GM21737 (cell line): ENCODE results near the gene AP3B2.
"Not testable (repeated sequence)": the region's sequence is repeated elsewhere in the genome, so short reads cannot be mapped to it uniquely, and the experiment has no call there.

Experiments used
- ATAC-seq: cut with Tn5 transposase; IDR thresholded peaks from one replicate; pipeline ENCODE4 v1.9.1; 2021; ENCODE audit warnings: mild to moderate bottlenecking, moderate library complexity; ENCODE audit not compliant: unreplicated experiment

Gene AP3B2, protein sequence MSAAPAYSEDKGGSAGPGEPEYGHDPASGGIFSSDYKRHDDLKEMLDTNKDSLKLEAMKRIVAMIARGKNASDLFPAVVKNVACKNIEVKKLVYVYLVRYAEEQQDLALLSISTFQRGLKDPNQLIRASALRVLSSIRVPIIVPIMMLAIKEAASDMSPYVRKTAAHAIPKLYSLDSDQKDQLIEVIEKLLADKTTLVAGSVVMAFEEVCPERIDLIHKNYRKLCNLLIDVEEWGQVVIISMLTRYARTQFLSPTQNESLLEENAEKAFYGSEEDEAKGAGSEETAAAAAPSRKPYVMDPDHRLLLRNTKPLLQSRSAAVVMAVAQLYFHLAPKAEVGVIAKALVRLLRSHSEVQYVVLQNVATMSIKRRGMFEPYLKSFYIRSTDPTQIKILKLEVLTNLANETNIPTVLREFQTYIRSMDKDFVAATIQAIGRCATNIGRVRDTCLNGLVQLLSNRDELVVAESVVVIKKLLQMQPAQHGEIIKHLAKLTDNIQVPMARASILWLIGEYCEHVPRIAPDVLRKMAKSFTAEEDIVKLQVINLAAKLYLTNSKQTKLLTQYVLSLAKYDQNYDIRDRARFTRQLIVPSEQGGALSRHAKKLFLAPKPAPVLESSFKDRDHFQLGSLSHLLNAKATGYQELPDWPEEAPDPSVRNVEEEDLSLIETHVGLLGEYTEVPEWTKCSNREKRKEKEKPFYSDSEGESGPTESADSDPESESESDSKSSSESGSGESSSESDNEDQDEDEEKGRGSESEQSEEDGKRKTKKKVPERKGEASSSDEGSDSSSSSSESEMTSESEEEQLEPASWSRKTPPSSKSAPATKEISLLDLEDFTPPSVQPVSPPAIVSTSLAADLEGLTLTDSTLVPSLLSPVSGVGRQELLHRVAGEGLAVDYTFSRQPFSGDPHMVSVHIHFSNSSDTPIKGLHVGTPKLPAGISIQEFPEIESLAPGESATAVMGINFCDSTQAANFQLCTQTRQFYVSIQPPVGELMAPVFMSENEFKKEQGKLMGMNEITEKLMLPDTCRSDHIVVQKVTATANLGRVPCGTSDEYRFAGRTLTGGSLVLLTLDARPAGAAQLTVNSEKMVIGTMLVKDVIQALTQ

DNA sequence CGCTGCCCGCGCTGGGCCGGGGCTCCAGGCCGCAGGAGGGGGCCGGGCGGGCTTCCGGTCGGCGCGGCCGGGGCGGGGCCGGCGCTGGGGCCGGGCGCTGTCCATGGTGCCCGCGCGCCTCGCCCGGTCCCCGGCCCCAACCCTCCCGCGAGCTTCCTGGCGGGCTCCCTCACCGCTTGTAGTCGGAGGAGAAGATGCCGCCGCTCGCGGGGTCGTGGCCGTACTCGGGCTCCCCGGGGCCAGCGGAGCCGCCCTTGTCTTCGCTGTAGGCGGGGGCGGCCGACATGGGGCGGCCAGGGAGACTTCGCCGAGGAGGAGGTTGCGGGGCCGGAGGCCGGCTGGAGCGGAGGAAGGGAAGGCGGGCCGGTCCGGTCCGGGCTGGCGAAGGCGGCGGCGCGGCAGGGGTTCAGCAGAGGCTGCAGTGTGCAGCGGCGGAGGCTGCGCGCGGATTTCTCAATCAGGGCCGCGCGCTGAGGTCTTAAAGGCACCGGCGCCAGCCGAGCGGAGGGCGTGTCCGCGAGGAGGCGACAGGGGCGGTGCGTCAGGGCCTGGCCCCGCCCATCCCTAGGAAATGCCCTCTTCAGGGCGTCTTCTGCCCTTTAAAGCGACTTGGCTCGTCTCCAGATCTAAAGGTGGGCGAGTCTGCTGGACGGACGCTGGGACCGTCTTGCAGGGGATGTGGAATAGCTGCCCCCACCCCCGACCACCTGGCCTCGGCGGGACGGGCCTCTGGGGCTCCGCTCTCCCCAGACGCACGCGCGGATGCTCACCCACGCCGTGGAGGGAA, at the start of gene AP3B2:
AP3B2 (minus strand) TSS at position 455 of the 787 bp plus-strand sequence; CDS start at position 286, 169 bp downstream.
- peak; percentile 90 for ATAC-seq

DNA sequence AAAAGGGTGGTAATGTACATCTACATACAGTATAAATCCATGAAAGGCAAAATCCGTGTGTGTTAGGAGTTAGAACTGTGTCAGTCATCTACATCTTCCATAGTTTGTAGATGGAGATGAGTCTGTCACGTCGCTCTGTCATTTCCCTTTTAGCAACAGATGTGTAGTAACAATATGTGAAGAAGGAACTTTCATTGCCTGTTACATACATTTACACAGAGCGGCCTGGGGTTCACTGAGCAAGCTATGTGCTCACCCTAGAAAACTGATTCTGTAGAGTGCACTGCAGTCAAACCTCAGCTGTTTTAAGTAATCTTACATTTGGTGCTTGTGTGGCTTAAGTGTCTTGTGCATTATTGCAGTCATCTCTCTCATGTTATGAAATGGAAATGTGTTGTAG, 41.6 kb upstream of the AP3B2 start:
- no peak for ATAC-seq

DNA sequence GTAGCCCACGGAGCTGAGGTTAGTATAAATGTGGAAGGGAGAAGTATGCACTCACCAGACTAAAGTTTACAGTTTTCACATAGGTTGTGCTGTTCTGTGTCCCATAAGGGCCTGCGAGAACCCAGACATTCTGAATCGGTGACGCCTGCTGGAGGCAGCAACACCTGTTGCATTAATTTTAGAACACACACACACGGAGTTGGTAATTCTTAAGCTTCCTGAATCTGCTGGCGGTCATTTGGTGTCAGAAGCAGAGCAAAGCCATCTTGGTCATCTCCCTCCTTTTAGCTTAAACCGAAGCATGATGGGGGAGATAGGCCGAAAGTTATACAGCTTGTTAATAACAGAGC, 41.1 kb upstream of the AP3B2 start:
- ATAC-seq = peak; percentile 22

DNA sequence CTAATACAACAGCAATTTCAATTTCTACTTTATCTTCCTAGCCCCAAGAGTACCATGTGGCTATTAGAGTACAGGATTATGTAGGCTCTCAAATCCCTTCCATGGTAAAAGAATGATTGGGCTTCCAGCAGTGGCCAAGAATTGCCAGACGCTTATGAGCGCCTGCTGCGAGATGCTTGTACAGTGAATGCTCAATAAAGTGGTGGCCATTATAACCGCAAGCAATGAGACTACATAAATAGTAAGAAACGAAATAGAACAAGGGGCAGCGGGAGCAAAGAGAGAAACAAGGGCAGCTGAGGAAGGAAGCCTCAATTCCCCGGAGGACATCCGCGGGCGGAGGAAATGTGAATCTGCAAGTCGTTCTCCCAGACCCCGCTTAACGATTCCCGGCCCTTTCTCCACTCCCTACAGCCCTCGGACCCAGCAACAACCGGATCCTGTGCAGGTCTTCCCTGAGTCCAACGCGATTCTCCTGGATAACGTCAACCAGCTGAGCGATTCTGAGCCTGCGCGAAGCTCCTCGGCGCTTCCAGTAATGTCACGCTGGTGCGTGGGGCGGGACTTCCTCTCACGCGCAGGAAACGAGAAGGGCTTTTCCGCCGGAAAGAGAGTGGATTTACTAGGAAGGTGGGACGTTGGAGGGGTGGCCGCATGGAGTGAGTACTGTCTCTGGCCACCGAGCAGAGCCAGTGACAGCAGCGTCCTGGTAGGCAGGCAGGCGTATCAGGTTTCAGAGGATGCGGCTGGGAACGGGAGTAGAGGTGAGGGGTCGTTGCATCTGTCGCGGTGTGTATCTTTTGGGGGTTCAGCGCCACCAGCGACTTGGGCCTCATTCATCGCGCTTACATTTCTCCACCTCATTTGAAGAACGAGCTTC, 40.5 kb upstream of the AP3B2 start:
- peak; percentile 92 for ATAC-seq

DNA sequence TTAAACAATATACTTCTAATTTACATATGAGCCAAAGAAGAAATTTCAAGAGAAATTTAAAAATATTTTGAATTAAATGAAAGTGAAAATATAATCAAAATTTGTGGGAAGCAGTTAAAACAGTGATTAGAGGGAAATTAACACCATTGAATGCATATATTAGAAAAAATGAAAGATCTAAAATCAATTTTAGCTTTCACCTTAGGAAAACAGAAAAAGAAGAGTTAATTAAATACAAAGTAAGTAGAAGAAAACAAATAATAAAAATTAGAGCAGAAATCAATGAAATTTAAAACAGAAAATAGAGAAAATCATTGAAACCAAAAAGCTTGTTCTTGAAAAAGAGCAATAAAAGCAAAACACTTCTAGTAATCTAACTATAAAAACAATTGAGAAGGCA, 38.6 kb upstream of the AP3B2 start:
- ATAC-seq = no peak

DNA sequence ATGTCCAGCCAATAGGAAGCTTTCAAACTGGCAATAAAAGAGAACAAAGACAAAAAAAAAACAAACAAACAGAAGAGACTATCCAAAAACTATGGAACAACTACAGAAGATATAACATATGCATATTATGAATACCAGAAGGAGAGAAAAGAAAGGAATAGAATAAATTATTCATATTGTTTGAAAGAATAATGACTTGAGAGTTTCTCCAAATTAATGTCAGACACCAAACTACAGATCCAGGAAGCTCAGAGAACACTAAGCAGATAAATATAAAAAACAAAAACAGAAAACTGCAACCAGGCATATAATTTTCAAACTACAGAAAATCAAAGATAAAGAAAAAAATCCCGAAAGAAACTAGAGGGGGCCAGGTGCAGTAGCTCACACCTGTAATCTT, 34.1 kb upstream of the AP3B2 start:
- ATAC-seq = no peak

DNA sequence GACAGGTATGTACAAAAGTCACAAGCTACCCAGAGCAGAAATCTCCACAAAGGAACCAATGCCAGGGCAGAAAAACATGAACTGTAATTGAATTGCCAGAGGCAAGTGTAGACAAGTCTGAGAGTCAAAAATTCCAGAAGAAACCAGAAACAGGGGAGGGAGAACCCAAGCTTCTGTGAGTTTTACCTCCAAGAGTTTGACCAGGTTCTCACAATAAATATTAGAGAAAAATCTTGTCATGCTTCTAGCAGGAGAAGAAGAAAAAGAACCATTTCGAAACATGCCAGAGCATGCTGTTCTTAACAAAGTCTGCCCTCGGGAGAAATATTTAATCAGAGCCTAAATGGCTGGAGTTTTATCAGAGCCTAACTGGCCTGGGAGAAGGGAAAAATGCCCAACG, 32.5 kb upstream of the AP3B2 start:
- ATAC-seq = no peak

DNA sequence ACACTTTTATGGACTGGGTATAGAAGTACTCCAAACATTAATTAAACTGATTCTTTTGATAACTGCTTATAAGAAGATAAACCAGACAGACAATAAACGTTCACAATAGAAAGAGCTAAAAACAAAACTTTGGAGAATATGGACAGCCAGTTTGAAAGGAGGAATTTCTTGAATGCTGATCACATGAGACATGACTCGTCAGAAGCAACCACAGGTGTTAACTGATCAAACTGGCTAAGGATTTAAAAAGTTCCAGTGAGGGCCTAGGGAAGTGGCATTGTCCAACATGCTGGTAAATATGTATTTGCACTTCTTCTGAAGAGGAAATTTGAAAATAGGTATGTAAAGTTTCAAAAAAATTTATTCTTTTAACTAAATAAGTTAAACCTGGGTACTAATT, 29.4 kb upstream of the AP3B2 start:
- ATAC-seq = no peak

DNA sequence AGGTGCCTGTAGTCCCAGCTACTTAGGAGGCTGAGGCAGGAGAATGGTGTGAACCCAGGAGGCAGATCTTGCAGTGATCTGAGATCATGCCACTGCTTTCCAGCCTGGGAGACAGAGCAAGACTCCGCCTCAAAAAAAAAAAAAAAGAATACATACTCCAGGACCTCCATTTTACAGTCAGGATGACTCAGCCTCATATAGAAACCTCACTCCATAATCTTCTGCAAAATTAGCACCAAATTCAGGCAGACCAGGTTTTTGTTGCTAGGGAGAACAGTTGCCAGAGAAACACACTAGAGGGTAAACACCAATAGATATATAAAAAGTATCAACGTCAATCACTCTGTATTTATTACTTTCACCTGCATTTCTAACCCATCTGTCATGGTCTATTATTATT, 28.3 kb upstream of the AP3B2 start:
- ATAC-seq = no peak

DNA sequence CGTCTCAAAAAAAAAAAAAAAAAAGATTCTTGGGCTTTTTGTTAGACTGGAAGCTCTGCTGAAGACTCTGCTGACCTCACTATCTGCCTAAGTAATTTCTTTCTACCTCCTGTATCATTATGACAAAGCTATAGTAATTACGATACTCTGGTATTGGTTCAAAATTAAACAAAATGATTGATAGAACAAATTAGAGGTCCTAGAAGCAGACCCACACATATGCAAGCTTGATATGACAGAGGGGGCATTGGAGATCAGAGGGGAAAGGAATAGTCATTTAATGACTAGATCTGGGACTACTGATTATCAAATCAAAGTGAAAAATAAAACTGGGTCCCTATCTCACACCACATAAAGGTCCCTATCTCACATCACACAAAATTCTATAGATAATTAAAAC, 21.9 kb upstream of the AP3B2 start:
- no peak for ATAC-seq

DNA sequence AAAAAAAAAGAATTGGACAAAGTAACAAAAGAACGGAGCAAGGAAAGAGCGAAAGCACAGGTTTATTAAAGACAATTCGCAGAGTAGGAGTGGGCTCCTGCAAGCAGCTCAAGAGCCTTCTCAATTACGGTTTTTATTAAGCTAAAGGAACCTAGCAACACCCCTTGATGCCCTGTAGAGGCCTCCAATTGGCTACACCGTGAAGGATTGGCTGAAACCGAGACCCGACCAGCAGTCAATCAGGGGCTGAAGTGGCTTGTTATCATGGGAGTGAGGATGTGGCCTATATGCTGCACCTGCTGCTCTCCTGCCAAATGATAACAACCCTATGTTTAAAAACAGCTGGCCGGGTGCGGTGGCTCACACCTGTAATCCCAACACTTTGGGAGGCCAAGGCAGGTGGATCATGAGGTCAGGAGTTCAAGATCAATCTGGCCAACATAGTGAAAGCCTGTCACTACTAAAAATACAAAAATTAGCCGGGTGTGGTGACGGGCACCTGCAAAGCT, 20.4 kb upstream of the AP3B2 start:
- no peak for ATAC-seq

DNA sequence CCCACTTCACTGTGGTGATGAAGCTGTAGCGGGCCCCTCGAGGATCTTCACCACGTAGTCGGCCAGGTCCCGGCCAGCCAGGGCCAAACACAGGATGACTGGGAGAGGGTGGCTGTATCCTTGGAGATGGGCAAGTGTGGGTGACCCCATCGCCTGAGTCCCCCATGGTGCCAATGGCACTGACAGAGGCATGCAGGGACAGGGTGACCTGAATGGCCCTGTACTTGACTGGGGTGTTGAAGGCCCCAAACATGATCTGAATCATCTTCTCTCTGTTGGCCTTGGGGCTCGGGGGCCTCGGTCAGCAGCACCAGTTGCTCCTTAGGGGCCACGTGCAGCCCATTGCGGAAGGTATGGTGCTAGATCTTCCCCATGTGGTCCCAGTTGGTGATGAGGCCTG, 17.1 kb upstream of the AP3B2 start:
- no peak for ATAC-seq

DNA sequence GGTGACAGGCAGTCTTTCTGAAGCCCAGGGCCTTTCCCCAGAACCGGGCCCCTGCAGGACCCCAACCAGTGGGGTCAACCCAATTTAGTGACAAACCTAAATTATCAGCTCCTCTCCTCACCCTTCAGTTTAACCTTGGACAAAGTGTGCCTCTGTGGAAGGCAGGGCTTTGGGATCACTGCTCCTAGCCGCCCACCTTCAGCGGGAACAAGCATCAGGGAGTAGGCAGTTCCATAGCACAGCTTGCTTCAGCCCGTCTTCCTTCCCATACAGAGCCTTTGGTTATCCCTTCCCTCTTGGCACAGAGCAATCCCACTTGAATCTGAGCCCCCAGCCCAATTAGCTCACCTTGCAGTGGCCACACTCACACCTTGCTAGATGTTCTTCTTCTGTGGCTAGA, 5.3 kb upstream of the AP3B2 start:
- no peak for ATAC-seq

DNA sequence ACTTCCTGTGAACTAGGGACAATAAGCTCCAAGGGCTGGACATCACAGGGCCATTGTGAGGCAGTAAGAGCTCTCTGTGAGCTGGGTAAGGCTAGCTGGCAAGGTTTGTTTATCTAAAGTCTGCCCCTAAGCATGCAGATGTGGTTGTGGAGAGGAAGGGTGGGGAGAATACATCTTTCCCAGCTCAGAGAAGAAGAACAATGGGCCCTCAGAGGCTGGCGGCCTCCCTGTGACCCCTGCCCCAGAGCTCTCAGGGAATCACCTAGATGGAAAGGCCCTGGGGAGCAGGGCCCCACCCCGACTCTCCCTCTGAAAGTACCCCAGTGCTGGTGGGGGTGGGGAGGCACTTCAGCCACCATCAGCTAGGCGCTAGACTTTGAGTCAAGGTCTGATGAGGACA, 4.3 kb upstream of the AP3B2 start:
- ATAC-seq = no peak

DNA sequence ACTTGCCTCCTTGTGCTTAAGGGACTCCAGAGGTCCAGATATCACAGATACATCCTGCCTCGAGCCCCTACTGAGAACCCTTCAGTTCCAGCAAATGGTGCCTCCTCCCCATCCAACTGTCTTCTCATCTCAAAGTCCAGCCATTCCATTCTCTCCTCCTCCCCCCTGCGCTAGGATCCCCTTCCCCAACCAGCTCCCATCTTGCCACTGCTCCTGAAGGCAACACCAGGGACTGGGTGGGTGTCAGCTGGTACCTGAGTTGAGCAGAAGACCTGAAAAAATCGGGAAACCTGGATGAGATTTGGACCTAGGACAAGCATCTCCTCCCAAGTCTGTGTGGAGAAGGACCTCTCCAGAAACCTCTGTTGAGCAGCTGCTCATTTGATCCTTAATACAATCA, 2.4 kb upstream of the AP3B2 start:
- ATAC-seq = no peak

DNA sequence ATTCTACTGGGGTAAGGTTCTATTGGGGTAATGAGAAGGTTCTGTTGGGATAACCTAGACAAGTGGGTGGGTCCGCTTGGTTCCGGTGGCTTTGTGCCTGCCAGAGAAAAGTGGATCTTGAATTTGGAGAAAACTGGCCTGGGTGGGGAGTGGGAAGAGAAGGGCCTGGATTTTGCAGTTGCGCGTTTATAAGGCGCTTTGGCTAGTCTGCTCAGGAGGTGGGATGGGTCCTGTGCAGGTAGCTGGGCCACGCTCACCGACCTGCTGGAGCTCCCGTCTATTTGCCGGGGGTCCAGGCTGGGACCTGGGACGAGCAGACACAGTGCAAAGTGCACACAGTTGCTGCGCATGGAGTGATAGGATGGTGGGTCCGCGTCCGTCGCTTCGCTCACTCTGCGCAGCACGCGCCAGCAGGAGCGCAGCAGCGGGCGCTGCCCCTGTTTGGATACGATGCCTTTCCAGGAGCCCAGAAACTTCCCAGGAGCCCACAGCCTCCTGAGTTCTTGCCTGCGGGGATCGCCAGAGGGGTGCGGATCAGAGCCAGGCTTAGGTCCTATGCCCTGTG, 1.3 kb upstream of the AP3B2 start:
- no peak for ATAC-seq

DNA sequence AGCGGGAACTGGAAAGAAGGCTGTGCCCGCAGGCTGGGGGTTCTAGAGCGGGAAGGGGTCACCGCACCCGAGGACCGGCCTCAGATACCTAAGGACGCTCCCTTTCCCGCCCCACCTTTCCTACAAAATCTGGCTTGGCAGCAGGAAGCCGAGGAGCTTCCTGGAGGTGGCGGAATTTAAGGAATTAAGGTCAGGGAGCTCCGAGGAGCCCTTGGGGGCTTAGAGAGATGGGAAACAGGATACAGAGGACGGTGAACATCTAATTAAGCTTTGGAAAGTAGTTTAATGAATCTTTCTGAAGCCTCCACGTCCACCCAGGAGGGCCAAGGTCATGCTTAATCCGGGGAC, 507 bp upstream of the AP3B2 start:
- ATAC-seq = no peak

DNA sequence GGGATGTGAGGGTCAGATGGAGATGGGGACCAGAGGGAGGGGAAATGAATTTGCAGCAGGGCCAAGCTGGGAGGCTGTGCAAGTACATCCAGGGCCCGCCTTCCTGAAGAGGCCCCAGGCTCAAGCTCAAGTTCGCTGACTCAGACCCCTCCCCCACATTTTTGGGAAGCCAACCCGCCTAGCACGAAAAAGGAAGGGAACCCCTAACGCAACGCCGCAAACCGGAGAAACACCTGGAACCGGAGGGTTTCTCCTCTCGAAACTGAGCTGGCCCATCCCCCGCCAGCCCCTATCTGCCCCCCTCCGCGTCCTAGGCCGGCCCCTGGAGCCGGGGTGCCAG, 624 bp downstream of the AP3B2 start:
- no peak for ATAC-seq

DNA sequence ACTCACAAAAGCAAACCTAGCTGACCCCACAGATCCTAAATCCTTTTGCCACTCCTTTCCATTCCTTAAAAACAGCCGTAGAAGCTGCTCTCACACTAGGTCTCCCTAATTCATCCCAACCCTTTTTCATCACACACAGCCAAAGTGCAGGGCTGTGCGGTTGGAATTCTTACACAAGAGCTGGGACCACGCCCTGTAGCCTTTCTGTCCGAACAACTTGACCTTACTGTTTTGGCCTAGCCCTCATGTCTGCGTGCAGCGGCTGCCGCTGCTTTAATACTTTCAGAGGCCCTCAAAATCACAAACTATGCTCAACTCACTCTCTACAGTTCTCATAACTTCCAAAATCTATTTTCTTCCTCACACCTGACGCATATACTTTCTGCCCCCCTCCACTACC, 3.8 kb downstream of the AP3B2 start:
- not testable (repeated sequence) for ATAC-seq

DNA sequence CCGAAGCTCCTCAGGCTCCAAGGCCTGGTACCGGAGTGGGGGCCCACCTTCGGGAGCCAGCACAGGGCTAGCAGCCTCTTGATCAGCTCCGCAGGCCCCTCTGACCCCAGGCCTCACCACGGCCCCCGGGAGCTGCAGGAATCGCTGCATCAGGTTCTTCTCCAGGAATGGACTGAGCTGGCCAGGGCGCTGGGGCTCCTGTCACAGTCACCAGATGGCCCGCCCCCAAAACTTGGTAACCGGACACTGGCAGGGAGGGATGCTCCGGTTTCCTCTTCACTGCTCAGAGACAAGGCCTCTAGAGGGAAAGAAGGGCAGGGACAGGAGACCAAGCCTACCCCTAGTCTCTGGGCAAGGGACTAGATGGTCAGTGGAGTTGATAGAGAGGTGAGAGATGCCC, 9.9 kb downstream of the AP3B2 start:
- no peak for ATAC-seq
